Measurements from ENCODE around the gene TMTC2.

Gene TMTC2

DNA sequence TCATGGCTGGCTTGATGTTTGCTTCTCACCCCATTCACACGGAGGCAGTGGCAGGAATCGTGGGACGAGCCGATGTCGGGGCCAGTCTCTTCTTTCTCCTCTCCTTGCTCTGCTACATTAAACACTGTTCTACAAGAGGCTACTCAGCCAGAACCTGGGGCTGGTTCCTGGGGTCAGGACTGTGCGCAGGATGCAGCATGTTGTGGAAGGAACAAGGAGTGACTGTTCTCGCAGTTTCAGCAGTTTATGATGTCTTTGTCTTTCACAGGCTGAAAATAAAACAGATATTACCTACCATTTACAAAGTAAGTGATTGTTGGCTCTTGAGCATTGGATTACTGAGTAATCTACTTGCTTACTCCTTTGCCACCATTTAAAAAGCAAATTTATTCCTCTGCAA lies 170.6 kb downstream of the TMTC2 start:
- Histone ChIP-seq H3K79me2 (ENCODE audit: low read length) (no peaks in the 10 kb centered on the region), H3K27me3 (ENCODE audit: low read depth, low read length) (no peaks in the 10 kb centered on the region), H3K9ac (ENCODE audit: low read length) (no peak overlapping the region), H3K36me3 (replicated peaks; ENCODE audit: low read depth, low read length) (no peaks in the 10 kb centered on the region), H3K4me2 (ENCODE audit: low read length) (no peak overlapping the region), H3K27ac (ENCODE audit: low read length) (no peak overlapping the region), H3K9me3 (ENCODE audit: insufficient read depth, low read length) (no peaks in the 10 kb centered on the region), H3K4me1 (ENCODE audit: low read length) (peaks cover 29% of the 10 kb centered on the region), H3K4me3 (ENCODE audit: low read length) (no peak overlapping the region), H4K20me1 (ENCODE audit: insufficient read depth, low read length) (no peaks in the 10 kb centered on the region), H2AFZ (ENCODE audit: low read depth, low read length) (no peak overlapping the region)
- TF ChIP-seq CTCF (IDR thresholded peaks at IDR 0.05; ENCODE audit: low read depth, low read length) (no peak), EZH2phosphoT487 (IDR thresholded peaks at IDR 0.05; ENCODE audit: low read depth) (no peak)

DNA sequence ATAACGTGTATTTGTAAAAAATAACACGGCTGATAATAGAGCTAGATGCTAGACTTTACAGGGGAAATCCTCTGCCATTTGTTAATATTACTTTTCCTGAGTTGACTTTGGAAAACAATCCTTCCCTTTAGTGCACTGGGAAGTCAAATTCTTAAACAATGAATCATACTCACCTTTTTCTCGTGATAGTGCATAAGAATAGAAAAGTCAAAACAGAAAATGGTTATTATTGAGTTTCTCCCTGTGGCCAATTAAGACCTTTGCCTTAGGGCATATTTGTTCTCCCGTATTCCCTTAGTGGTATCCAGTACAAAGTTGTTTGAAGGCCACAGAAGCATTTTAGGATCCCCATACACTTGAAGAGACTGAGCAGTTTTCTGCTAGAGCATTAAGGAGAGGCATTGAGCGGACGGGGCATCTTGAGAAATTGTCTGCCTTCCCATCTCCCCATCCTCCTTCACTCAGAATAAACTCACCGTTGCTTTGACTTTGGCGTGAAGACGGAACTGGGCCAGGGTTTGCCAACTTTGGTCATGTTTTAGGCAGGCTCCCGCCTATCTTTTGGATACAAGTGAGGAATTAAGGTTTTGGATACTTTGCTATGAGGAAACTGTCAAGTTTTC lies 171.3 kb downstream of the TMTC2 start:
- Histone ChIP-seq H3K27ac (ENCODE audit: low read length) (no peak overlapping the region), H3K4me1 (ENCODE audit: low read length) (peaks cover 22% of the 10 kb centered on the region), H3K4me3 (ENCODE audit: low read length) (no peak overlapping the region), H3K36me3 (replicated peaks; ENCODE audit: low read depth, low read length) (no peaks in the 10 kb centered on the region), H4K20me1 (ENCODE audit: insufficient read depth, low read length) (no peaks in the 10 kb centered on the region), H2AFZ (ENCODE audit: low read depth, low read length) (no peak overlapping the region), H3K4me2 (ENCODE audit: low read length) (no peak overlapping the region), H3K79me2 (ENCODE audit: low read length) (no peaks in the 10 kb centered on the region), H3K9me3 (ENCODE audit: insufficient read depth, low read length) (no peaks in the 10 kb centered on the region), H3K27me3 (ENCODE audit: low read depth, low read length) (no peaks in the 10 kb centered on the region), H3K9ac (ENCODE audit: low read length) (no peak overlapping the region)
- TF ChIP-seq CTCF (IDR thresholded peaks at IDR 0.05; ENCODE audit: low read depth, low read length) (no peak), EZH2phosphoT487 (IDR thresholded peaks at IDR 0.05; ENCODE audit: low read depth) (no peak)

GRCh38 chr12:82858534-82858917 lies 171.8 kb downstream of the TMTC2 start:
- Histone ChIP-seq H3K27me3 (ENCODE audit: low read depth, low read length) (no peaks in the 10 kb centered on the region), H3K27ac (ENCODE audit: low read length) (no peak overlapping the region), H2AFZ (ENCODE audit: low read depth, low read length) (no peak overlapping the region), H3K9me3 (ENCODE audit: insufficient read depth, low read length) (no peaks in the 10 kb centered on the region), H3K36me3 (replicated peaks; ENCODE audit: low read depth, low read length) (no peaks in the 10 kb centered on the region), H3K4me2 (ENCODE audit: low read length) (no peak overlapping the region), H3K4me3 (ENCODE audit: low read length) (no peak overlapping the region), H3K4me1 (ENCODE audit: low read length) (peaks cover 22% of the 10 kb centered on the region), H3K79me2 (ENCODE audit: low read length) (no peaks in the 10 kb centered on the region), H3K9ac (ENCODE audit: low read length) (no peak overlapping the region), H4K20me1 (ENCODE audit: insufficient read depth, low read length) (no peaks in the 10 kb centered on the region)
- TF ChIP-seq CTCF (IDR thresholded peaks at IDR 0.05; ENCODE audit: low read depth, low read length) (no peak), EZH2phosphoT487 (IDR thresholded peaks at IDR 0.05; ENCODE audit: low read depth) (no peak)

GRCh38 chr12:82862069-82862841 lies 175.5 kb downstream of the TMTC2 start:
- TF ChIP-seq CTCF (IDR thresholded peaks at IDR 0.05; ENCODE audit: low read depth, low read length): no peak
- TF ChIP-seq EZH2phosphoT487 (IDR thresholded peaks at IDR 0.05; ENCODE audit: low read depth): no peak
- Histone ChIP-seq H3K9ac (ENCODE audit: low read length) (no peak overlapping the region), H3K27ac (ENCODE audit: low read length) (no peak overlapping the region), H3K36me3 (replicated peaks; ENCODE audit: low read depth, low read length) (no peaks in the 10 kb centered on the region), H3K9me3 (ENCODE audit: insufficient read depth, low read length) (no peaks in the 10 kb centered on the region), H3K79me2 (ENCODE audit: low read length) (no peaks in the 10 kb centered on the region), H3K4me2 (ENCODE audit: low read length) (no peak overlapping the region), H2AFZ (ENCODE audit: low read depth, low read length) (no peak overlapping the region), H4K20me1 (ENCODE audit: insufficient read depth, low read length) (no peaks in the 10 kb centered on the region), H3K27me3 (ENCODE audit: low read depth, low read length) (no peaks in the 10 kb centered on the region), H3K4me3 (ENCODE audit: low read length) (no peak overlapping the region), H3K4me1 (ENCODE audit: low read length) (peaks cover 6% of the 10 kb centered on the region; the same call in 1 of the 2 replicates)
